Liver (tissue), 9 donors: Measurements from ENCODE around the gene FAM216B. TPM values are rescaled to one million over a fixed set of nuclear protein-coding genes. Genes with fewer than 3 reads are reported as not detected.

ENCODE experiments used
- DNase-seq: peaks from one replicate; pipeline ENCODE4 v3.0.0-alpha.2; 2017; ENCODE audit warnings: low spot score
- H3K27ac ChIP-seq, 2 donors: one replicate each; pipeline ENCODE4 v1.7.0; 2013; ENCODE audit warnings: inconsistent platforms in 2 of 2, low read length in 2 of 2, control low read depth in 1 of 2, low read depth in 1 of 2, mild to moderate bottlenecking in 1 of 2
- H3K27me3 ChIP-seq, 4 donors: one replicate each; pipeline versions ENCODE4 v1.6.1 to v1.7.0; 2013; ENCODE audit warnings: low read length in 3 of 4, inconsistent platforms in 1 of 4, mild to moderate bottlenecking in 1 of 4, moderate library complexity in 1 of 4; ENCODE audit not compliant: control insufficient read depth in 4 of 4, insufficient read depth in 4 of 4
- H3K36me3 ChIP-seq, 4 donors: one replicate each; pipeline versions ENCODE4 v1.6.1 to v1.7.0; 2013; ENCODE audit warnings: low read length in 3 of 4, mild to moderate bottlenecking in 3 of 4, low read depth in 1 of 4, moderate library complexity in 1 of 4; ENCODE audit not compliant: control insufficient read depth in 4 of 4, insufficient read depth in 3 of 4
- H3K4me1 ChIP-seq, 4 donors: one replicate each; pipeline versions ENCODE4 v1.6.1 to v1.7.0; 2013; ENCODE audit warnings: low read length in 3 of 4, mild to moderate bottlenecking in 3 of 4, moderate library complexity in 1 of 4; ENCODE audit not compliant: control insufficient read depth in 4 of 4, insufficient read depth in 4 of 4
- H3K4me3 ChIP-seq, 3 donors: one replicate each; pipeline versions ENCODE4 v1.6.1 to v1.7.0; 2013; ENCODE audit warnings: low read length in 3 of 3, control low read depth in 1 of 3, low read depth in 1 of 3, mild to moderate bottlenecking in 1 of 3
- H3K9ac ChIP-seq, 2 donors: one replicate each; pipeline ENCODE4 v1.7.0; 2013; ENCODE audit warnings: low read length in 2 of 2, mild to moderate bottlenecking in 2 of 2, moderate library complexity in 2 of 2, control low read depth in 1 of 2, low read depth in 1 of 2
- H3K9me3 ChIP-seq, 4 donors: one replicate each; pipeline versions ENCODE4 v1.6.1 to v1.7.0; 2013; ENCODE audit warnings: low read length in 3 of 4; ENCODE audit not compliant: control insufficient read depth in 4 of 4
- ATF3 ChIP-seq: IDR thresholded peaks from 2 replicates; pipeline ENCODE4 v1.6.1; 2016; ENCODE audit warnings: antibody characterized with exemption
- EGR1 ChIP-seq, 2 donors: IDR thresholded peaks; 2 replicates each; pipeline ENCODE4 v1.6.1; 2016 to 2018; ENCODE audit warnings: antibody characterized with exemption in 2 of 2, low read depth in 2 of 2
- HNF4G ChIP-seq: IDR thresholded peaks from 2 replicates; pipeline ENCODE4 v1.6.1; 2016; ENCODE audit warnings: antibody characterized with exemption
- JUND ChIP-seq, 2 donors: IDR thresholded peaks; 2 replicates each; pipeline ENCODE4 v1.6.1; 2016; ENCODE audit warnings: antibody characterized with exemption in 2 of 2
- RAD21 ChIP-seq, 2 donors: IDR thresholded peaks; 2 replicates each; pipeline ENCODE4 v1.6.1; 2016; ENCODE audit warnings: antibody characterized with exemption in 2 of 2, mild to moderate bottlenecking in 2 of 2
- RXRA ChIP-seq, 2 donors: IDR thresholded peaks; 2 replicates each; pipeline ENCODE4 v1.6.1; 2017 to 2018; ENCODE audit warnings: antibody characterized with exemption in 2 of 2, mild to moderate bottlenecking in 1 of 2
- SP1 ChIP-seq: IDR thresholded peaks from 2 replicates; pipeline ENCODE4 v1.6.1; 2018; ENCODE audit warnings: antibody characterized with exemption, mild to moderate bottlenecking
- ZBTB33 ChIP-seq: IDR thresholded peaks from 2 replicates; pipeline ENCODE4 v1.6.1; 2016; ENCODE audit warnings: antibody characterized with exemption
- WGBS: extraction: QIAGEN DNeasy Blood & Tissue Kit; methylation state at CpG from one replicate; pipeline ENCODE4 v1.1.7; 2013; 5-methylcytosine and 5-hydroxymethylcytosine counted together
- polyA plus RNA-seq, 2 donors: library from polyadenylated mRNA; stranded (reverse) in 1 of 2; unstranded in 1 of 2; fragments of 200-250 nt in 1 of 2; fragments of >200 nt in 1 of 2; fragmentation: Nextera tagmentation in 1 of 2; extraction: Ambion mirVana in 1 of 2; gene quantifications; one replicate each; pipeline versions ENCODE4 v1.2.1 to v1.2.3, GENCODE V29; 2013 to 2015
- total RNA-seq, 2 donors: library from RNA; depleted of rRNA; stranded (reverse); fragments of >200 nt; gene quantifications; one replicate each; pipeline ENCODE4 v1.2.3, GENCODE V29; 2014
- TF ChIP-seq, protein P1 (sequence below): IDR thresholded peaks from 2 replicates; pipeline ENCODE4 v1.6.1; 2016; ENCODE audit warnings: antibody characterized with exemption, mild to moderate bottlenecking
- donor health status: healthy.
- donor health status: healthy.
- donor health status: healthy.
- donor health status: healthy.
- donor health status: healthy.

The FAM216B gene
- total and polyA plus RNA-seq, 4 donors, result not detected

- 88% methylated on average over 1 of the region's 1 CpG for WGBS
- no peak overlapping the region for H3K27ac ChIP-seq
- DNase-seq, result no peak
These were observed 26.4 kb upstream of the FAM216B start for GRCh38 chr13:42754801-42755510.

GRCh38 chr13:42757678-42758420 lies 23.5 kb upstream of the FAM216B start:
- Histone ChIP-seq H3K9ac (no peak overlapping the region), H3K4me3 (no peak overlapping the region), H3K36me3 (no peaks in the 10 kb centered on the region), H3K27me3 (no peaks in the 10 kb centered on the region), H3K4me1 (peaks cover 0 to 5% (median 1%) of the 10 kb centered on the region in 4 donors), H3K9me3 (no peaks in the 10 kb centered on the region), H3K27ac (no peak overlapping the region)
- 96% methylated on average over 2 of the region's 2 CpGs for WGBS
- no peak for DNase-seq
- TF ChIP-seq ZBTB33, result no peak
- TF ChIP-seq JUND (IDR thresholded peaks at IDR 0.05), result no peak
- TF ChIP-seq EGR1 (IDR thresholded peaks at IDR 0.05; ENCODE audit: low read depth in 2 of 2), result no peak
- no peak for TF ChIP-seq SP1
- no peak for TF ChIP-seq ATF3
- no peak for TF ChIP-seq RXRA (IDR thresholded peaks at IDR 0.05)
- TF ChIP-seq, protein P1, sequence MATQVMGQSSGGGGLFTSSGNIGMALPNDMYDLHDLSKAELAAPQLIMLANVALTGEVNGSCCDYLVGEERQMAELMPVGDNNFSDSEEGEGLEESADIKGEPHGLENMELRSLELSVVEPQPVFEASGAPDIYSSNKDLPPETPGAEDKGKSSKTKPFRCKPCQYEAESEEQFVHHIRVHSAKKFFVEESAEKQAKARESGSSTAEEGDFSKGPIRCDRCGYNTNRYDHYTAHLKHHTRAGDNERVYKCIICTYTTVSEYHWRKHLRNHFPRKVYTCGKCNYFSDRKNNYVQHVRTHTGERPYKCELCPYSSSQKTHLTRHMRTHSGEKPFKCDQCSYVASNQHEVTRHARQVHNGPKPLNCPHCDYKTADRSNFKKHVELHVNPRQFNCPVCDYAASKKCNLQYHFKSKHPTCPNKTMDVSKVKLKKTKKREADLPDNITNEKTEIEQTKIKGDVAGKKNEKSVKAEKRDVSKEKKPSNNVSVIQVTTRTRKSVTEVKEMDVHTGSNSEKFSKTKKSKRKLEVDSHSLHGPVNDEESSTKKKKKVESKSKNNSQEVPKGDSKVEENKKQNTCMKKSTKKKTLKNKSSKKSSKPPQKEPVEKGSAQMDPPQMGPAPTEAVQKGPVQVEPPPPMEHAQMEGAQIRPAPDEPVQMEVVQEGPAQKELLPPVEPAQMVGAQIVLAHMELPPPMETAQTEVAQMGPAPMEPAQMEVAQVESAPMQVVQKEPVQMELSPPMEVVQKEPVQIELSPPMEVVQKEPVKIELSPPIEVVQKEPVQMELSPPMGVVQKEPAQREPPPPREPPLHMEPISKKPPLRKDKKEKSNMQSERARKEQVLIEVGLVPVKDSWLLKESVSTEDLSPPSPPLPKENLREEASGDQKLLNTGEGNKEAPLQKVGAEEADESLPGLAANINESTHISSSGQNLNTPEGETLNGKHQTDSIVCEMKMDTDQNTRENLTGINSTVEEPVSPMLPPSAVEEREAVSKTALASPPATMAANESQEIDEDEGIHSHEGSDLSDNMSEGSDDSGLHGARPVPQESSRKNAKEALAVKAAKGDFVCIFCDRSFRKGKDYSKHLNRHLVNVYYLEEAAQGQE, result no peak
- TF ChIP-seq HNF4G, result no peak

More at GRCh38 chr13:42754801-42755510, 26.4 kb upstream of the FAM216B start:
- no peak overlapping the region for H3K9ac ChIP-seq
- no peak for TF ChIP-seq HNF4G
- TF ChIP-seq ZBTB33, result no peak
- TF ChIP-seq ATF3, result no peak
- TF ChIP-seq RAD21 (IDR thresholded peaks at IDR 0.05), result no peak
- H3K9me3 ChIP-seq, result no peaks in the 10 kb centered on the region
- H3K4me3 ChIP-seq, result no peak overlapping the region
- peaks cover 0 to 5% (median 1%) of the 10 kb centered on the region in 4 donors for H3K4me1 ChIP-seq
- no peaks in the 10 kb centered on the region for H3K27me3 ChIP-seq
- no peaks in the 10 kb centered on the region for H3K36me3 ChIP-seq
